DMS153 treated with DMSO at 0.1 percent for 48 hours (cell line): ENCODE measurements around the gene PKNOX1.
"Not testable (repeated sequence)": the region's sequence is repeated elsewhere in the genome, so short reads cannot be mapped to it uniquely, and the experiment has no call there.

Experiments used
- DNase-seq: peaks from one replicate; lab custom pipeline; 2025; ENCODE audit not compliant: unreplicated experiment; lab: John Stamatoyannopoulos, UW

PKNOX1 gene

DNA sequence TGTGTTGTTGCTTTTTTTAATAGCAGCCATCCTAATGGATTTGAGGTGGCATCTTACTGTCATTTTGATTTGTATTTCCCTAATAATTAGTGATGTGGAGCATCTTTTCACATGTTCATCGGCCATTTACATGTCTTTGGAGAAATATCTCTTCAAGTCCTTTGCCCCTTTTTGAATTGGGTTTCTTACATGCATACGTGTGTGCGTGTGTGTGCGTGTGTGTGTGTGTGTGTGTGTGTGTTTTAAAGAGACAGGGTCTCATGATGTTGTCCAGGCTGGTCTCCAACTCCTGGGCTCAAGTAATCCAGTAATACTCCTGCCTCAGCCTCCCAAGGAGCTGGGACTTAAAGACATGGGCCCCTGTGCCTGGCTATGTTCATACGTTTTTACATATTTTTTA is 9.5 kb downstream of the PKNOX1 start:
- DNase-seq = no peak

DNA sequence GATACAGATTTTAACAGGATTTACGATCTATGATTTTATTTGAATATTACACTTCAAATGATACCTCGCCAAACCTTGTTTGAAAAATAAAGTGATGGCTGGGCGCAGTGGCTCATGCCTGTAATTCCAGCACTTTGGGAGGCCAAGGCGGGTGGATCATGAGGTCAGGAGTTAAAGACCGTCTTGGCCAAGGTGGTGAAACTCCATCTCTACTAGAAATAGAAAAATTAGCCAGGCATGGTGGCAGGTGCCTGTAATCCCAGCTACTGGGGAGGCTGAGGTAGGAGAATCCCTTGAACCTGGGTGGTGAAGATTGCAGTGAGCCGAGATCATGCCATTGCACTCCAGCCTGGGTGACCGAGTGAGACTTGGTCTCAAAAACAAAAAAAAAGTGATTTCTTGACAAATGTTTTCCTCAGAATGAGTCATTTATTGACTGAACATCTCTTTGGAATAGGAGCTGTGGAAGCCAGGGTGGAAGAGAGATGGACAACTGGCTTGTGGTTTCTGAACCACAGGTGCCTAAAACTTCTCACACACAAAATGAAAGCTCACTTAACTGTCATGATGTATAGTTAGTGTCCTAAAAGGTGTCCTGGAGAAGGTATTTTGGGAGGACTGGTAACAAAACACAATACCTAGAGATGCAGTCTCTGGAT is 11.9 kb downstream of the PKNOX1 start:
- no peak for DNase-seq

DNA sequence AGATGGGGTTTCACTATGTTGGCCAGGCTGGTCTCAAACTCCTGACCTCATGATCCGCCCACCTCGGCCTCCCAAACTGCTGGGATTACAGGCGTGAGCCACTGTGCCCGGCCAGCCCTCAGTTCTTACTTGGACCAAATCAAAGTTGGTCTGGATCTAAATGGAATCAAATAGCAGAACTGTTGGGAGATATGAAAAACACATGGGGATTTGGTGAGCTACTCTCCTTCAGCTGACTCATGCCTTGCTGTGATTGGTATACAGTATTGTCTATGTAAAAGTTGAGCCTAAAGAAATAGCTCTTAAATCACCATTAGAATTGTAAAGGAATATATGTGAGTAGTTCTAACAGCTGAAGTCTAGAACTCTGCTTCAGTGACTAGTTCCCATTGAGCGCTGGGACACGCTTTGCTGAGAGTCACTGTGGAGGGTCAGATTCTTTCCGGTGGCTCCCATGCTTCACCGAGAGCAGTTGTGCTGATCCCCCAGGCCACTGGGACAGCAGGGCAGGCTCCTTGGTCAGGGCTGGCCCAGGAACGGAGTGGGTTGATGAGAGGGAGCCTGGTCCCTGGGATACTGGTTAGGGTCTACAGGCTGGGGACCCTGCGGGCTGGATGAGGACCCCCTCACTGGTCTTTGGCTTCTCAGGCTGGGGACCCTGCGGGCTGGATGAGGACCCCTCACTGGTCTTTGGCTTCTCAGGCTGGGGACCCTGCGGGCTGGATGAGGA is 14.0 kb downstream of the PKNOX1 start:
- DNase-seq = no peak

DNA sequence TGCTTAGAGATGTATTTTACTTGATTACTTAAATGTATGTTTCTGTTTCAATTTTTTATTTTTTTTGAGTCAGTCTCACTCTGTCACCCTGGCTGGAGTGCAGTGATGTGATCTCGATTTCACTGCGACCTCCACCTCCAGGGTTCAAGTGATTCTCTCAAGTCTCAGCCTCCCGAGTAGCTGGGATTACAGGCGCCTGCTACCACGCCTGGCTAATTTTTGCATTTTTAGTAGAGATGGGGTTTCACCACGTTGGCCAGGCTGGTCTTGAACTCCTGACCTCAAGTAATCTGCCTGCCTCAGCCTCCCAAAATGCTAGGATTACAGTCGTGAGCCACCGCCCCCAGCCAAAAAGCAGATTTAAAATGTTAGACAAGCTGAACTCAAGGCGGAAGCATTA is 15.0 kb downstream of the PKNOX1 start:
- not testable (repeated sequence) for DNase-seq

DNA sequence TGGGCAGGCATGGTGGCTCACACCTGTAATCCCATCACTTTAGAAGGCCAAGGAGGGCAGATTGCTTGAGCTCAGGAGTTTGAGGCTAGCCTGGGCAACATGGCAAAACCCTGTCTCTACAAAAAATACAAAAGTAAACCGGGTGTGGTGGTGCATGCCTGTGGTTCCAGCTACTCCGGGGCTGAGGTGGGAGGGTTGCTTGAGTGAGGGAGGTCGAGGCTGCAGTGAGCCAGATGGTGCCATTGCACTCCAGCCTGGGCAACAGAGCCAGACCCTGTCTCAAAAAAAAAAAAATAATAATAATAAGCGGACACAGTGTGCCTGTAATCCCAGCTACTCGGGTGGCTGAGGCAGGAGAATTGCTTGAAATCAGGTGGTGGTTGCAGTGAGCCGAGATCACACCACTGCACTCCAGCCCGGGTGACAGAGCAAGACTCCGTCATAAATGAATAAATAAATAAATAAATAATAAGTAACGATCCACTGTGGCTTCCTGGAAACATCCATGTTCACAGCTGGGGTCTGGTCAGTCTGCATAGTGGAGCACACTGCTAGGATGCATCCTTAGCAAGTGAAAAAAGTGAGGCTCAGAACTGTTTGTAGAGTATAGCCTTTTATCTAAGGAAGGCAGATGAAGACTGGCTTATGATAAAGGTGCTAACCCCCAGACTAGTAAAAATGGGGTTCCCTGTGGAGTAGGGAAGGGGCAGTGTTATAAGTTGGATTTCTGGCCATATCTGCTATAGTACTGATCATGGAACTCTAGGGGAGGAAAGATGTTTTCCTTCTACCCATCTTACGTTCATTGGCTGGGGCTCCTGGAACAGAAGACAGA is 15.7 kb downstream of the PKNOX1 start:
- no peak for DNase-seq

DNA sequence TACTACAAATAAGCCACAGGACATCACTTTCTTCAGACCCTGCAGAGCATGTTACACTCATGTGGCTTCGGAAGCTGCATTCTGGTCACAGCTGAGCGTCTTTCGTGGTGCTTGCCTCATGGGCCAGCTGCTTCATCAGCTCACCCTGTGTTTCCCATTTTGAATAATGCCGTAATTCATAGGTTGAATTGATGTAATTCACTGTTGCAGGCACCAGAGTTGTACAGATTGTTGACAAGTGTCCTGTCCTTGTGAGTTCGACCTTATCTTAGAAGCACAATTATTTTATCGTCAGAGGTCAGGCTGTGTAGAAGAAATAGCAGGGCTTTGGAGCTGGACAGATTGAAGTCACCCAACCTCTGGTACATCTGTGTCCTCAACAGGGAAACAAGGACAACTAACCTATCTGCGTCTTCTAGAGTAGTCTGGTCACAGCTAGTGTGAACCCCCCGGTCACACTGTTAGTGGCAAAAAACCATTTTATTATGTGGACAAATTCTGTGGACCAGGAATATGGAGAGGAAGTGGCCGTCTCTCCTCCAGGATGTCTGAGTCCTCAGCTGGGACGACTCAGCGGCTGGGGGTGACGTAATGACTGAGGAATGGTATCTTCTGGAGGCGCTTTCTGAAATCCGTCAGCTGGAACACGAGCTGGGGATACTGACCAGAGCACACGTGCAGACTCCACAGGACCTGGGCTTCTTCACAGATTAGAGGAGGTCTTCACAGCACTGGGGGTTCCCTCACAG is 17.8 kb downstream of the PKNOX1 start:
- DNase-seq = no peak

DNA sequence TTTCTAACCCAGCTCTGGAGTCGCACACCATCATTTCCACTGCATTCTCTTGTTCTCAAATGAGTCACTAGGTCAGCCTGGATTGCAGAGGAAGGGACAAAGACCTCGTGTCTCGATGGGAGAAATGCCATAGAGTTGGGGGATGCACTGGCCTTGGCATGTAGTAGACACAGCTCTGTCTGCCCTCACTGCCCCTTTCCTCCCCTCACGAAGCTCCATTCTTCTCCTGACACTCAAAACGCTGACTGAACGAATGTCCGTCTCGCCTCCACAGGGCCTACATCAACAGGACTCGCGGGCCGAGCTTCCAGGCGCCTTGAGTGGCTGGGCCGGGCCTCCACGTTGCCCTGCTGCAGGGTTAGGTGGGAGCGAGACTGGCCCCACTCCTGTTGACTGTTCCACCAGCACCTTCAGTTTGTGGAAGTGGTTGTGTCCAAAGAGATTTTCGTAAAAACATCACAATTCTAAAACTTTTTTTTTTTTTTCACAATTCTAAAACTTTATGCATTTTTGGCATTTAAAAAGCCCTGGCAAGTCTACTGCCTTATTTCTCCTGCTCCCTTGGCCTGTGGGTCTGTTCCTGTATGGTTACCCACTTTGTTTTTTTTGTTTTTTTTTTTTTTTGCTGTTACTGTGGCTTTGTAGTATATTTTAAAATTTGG is 18.8 kb downstream of the PKNOX1 start:
- DNase-seq = no peak

DNA sequence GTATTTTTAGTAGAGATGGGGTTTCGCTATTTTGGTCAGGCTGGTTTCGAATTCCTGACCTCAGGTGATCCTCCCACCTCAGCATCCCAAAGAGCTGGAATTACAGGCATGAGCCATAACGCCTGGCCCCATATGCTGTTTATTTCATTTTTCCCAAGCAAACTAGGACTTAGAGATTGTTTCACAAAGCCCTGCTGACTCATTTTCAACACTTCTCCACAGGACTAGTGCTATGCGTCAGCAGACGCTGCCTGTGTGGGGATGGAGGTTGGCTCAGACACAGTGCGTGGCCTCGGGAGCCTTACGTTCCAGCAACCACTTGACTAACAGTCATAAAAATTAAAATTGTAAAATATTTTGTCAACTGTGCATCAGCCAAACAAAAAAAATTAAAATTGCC is 22.7 kb downstream of the PKNOX1 start:
- DNase-seq = no peak

DNA sequence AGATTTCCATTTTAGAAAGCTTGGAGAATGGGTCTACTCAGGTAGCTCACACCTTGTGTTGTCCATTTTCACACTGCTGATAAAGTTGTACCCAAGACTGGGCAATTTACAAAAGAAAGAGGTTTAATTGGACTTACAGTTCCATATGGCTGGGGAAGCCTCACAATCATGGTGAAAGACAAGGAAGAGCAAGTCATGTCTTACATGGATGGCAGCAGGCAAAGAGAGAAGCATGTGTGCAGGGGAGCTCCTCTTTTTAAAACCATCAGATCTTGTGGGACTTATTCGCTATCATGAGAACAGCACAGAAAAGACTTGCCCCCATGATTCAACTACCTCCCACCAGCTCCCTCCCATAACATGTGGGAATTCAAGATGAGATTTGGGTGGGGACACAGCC is 23.6 kb downstream of the PKNOX1 start:
- DNase-seq = not testable (repeated sequence)

DNA sequence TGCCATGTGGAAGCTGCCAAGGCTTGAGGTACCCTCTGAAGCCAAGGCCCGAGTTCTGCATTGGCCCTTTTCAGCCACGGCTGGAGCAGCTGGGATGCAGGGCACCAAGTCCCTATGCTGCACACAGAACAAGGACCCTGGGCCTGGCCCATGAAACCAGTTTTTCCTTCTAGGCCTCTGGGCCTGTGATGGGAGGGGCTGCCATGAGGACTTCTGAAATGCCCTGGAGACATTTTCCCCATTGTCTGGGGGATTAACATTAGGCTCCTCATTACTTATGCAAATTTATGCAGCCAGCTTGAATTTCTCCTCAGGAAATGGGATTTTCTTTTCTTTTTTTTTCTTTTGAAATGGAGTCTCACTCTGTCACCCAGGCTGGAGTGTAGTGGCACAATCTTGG is 24.8 kb downstream of the PKNOX1 start:
- not testable (repeated sequence) for DNase-seq

DNA sequence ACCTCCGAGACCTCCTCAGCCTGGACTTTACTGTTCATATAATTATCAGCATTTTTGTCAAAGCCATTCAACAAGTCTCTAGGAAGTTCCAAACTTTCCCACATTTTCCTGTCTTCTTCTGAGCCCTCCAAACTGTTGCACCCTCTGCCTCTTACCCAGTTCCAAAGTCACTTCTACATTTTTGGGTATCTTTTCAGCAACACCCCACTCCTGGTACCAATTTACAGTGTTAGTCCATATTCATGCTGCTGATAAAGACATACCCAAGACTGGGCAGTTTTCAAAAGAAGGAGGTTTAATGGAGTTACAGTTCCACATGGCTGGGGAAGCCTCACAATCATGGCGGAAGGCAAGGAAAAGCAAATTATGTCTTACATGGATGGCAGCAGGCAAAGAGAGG is 25.7 kb downstream of the PKNOX1 start:
- DNase-seq = not testable (repeated sequence)

DNA sequence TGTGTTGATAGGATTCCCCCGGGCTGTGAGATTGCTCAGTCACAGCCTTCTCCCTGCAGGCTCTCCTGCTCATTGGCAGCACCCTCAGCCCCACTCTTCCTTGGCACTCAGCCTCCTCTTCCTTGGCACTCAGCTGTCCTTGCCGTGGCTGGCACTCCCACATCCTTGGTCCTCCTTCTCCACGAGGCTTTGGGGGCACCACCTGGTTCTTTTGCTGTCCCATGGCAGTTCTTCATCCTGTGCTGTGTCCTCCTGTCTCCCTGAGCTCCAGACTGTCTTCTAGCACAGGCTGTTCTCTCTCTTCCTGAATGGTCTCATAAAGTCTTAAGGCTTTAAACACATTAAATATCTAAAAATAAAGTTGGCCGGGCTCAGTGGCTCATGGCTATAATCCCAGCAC is 27.0 kb downstream of the PKNOX1 start:
- DNase-seq = no peak

DNA sequence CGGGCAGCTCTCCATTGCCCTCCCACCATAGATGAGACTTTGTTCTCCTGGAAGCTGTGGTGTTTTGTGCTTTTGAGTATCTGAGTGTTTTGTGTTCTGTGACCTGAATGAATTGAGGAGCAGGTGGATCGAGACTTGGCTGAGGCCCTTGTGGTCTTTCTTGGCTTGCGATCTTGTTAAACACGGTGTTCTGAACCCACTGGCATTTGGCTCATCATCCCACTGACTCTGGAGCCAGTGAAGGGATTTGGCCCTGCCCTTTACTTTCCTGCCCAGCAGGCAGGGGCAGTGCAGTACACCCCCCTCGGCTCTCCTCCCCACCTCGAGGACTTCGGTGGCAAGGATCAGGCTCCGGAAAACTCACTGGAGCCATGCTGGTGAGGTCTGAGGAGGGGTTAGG is 30.6 kb downstream of the PKNOX1 start:
- DNase-seq = no peak

DNA sequence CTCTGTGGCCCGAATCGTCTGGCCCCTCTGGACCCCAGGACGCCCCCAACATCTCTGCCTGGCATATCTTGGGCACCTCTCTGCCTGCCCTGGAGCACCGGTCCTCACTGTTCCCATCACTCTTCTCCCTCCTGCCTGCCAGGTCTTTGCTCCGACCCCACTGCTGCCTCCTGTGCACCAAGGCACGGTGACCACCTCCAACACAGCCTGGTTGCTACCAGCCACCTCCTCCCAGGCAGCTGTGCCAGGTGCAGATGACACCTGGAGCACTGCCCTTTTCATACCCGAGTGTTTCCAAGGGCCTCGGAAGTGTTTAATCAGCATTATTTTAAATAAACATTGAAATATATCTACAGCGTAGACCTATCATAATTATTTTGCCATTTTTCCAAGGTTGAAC is 31.3 kb downstream of the PKNOX1 start:
- no peak for DNase-seq

DNA sequence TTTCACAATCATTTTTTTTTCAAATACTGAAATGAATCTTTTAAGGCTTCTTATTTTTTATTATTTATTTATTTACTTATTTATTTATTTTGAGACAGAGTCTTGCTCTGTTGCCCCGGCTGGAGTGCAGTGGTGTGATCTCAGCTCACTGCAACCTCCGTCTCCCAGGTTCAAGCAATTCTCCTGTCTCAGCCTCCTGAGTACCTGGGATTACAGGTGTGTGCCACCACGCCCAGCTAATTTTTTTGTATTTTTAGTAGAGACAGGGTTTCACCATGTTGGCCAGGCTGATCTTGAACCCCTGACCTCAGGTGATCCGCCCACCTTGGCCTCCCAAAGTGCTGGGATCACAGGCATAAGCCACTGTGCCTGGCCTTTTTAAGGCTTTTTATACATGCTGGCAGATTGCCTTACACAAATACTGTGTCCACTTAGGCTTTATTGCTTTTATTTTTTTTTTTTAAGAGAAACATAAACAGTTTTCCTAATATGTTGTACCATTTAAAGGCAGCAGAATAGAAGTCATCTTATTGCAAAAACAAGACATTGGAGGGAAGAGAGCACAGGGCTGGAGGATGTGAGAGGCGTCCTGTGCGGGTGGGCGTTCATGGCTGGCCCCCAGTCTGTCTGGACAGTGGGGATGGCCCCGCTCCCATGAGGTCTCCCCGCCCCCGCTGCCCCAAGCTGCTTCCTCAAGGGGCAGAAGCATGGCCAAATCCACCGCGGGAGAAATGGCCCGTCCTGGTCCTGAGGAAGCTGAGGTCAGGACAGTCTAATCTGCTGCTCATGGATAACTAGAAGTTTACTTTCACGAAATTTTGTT is 31.9 kb downstream of the PKNOX1 start:
- DNase-seq = not testable (repeated sequence)

DNA sequence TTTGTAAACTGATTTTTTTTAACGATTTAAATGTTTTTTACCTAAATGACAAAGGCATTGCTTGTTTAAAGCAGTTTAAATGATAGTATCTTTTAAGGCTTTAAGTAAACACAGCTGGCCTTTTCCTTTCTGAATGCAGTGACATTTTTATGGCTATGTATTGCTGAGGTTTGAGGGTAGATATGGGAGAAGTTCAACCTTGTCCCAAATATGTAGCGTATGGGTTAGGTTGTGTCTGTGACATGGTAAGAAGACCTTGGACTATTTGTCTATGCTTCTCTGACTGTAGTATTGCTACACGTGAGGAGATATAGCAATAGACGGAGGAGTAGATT is 32.5 kb downstream of the PKNOX1 start:
- DNase-seq = no peak

DNA sequence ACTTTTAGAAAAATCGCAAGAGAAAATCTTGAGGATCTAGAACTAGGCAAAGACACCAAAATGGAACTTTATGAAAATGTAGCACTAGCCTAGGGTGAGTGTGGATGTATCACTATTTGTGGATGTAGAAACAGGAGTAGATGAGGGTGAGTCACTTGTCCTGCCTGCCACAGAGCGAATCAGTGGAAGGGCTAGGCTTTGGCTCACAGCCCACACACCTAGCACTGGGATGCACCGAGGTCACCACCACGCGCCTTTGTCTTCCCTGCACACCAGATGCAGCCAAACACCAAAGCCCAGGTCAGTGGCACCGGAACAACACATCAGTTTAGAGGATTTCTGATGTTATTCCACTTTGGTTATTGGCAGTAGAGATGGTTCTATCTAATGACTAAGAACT is 38.2 kb downstream of the PKNOX1 start:
- DNase-seq = no peak

DNA sequence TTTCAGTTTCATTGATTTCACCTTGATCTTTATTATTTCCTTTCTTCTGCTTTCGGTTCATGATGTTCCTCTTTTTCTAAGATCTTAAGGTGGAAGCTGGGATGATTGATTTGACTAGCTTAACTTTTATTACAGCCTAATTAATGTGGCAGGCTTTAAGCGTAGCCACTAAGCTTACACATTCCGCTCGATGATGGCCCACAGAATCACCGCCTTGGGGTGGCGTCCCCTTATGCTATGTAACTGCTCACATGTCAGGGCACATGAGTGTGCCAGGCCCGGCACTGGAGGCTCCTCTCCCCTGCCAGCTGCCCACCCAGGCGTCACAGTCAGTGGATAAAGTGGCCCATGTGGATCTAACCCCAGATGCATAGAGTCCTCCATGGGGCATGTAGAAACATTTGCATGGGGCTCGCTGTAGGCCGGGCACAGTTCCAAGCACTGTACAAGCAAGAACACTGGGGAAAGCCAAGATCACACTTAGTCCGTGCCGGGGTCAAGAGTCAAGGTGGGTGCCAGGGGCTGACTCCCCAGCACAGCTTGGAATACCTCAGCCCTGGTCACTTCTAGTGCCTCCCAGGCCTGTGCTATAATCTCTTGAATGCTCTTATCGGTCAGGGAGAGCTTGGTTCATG is 41.7 kb downstream of the PKNOX1 start:
- no peak for DNase-seq

DNA sequence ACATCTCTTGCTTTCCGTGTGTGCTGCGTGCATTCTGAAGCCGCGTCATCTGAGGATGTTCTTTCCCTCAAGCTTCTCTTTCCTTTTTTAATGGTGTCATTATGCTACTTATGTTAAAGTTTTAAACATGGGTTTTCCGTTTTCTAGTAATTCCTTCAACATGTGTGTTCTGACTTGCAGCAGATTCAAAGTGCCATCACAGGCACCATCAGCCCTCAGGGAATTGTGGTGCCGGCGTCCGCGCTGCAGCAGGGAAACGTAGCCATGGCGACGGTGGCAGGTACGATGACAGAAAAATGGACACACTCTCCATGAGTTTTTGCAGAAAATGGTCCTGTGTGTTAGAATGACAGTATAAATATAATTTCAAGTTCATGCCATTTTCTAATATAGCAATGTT is 42.4 kb downstream of the PKNOX1 start:
- DNase-seq = no peak

DNA sequence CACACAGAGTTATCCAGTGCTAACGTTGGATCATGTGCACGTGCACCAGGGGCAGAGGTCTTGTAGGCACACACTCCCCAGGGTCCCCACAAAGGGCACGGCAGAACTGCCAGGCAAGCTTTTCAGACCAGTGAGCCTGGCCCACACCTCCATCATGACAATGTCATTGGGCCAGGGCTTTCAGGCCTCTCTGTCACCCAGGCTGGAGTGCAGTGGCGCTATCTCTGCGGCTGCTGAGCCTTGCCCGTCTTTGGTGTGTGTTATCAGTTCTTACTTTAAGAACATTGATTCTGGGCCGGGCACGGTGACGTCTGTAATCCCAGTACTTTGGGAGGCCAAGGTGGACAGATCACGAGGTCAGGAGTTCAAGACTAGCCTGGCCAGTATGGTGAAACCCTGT is 44.2 kb downstream of the PKNOX1 start:
- DNase-seq = no peak
